Measurements from ENCODE around the gene MAP3K5.
"Not testable (repeated sequence)": the region's sequence is repeated elsewhere in the genome, so short reads cannot be mapped to it uniquely, and the experiment has no call there.

Gene MAP3K5

GRCh38 chr6:136769124-136769523 lies 23.2 kb downstream of the MAP3K5 start:
- DNase-seq, result no peak

DNA sequence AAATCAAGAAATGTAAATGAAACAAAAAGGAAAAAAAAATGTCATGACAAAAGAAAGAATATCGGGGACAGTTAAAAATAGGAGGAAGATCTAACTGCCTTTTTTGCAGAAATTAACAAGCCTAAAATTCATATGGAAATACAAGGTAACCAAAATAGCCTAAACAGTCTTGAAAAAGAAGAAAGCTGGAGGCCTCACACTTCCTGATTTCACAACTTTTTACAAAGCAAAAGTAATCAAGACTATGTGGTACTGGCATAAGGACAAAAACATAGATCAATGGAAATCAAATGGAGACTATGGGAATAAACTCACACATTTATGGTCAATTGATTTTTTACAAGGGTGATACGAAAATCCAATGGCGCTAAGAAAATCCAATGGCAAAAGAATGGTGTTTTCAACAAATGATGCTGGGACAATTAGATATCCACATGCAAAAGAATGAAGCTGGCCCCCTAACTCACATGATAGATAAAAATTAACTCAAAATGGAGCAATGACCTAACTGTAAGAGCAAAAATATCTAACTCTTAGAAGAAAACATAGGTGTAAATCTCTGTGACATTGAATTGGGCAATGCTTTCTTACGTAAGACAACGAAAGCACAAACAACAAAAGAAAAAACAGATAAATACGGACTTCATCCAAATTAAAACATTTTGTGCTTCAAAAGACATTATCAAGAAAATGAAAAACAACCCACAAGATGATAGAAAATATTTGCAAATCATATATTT lies 24.5 kb downstream of the MAP3K5 start:
- no peak for DNase-seq

DNA sequence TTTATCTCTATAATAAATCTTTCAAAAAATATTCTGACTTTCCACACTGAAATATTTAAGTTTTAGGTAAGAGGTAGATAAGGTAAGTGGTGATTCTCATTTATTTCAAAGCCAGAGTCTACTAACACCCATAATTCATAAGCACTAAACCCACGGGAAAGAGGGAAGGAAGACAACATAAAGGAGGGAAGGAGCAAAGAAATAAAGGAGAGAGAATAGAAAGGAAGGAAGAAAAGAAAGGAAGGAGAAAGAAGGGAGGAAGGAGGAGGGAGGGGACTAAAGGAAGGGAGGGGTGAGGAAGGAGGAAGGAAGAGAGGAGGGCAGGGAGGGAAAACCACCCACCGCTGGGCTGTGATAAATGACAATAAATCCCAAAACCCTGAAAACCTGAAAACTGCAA lies 25.2 kb downstream of the MAP3K5 start:
- no peak for DNase-seq

DNA sequence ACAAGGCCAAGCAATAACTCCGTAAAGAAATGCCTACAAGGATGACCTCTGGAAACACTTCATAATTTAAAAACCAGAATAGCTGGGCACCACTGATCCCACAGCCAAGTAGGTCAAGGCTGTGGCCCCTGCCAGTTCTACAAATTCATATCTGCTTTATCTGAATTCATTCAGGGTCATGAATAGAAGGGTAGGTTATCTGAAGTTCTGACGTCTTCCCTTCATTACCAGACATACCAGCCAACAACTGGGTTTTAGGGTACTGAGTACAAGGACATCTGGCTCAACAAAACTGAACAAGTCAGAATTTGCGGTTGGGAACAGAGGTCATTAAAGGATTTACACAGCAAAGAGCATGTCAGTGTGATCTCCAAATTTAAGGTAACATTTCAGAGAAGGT lies 26.0 kb downstream of the MAP3K5 start:
- no peak for DNase-seq

DNA sequence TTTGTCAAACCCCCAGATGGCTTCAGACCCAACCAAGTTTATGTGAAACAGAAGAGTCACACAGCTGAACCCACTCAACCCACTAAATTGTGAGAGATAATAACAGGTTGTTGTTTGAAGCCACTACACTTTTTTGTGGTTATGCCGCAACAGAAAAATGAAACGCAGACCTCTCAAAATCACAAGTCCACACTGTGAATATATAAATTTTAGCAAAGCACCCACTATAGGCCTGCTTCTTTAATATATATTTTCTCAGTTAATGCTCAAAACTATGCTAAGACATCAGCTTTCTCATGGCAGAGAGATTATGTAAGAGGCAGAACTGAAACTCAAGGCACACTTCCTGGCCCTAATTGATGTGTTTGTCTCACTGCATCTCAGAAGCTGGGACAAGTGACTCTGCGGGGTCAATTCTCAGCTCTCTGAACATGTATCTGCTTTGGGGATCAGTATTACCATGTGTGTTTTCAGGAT lies 27.7 kb downstream of the MAP3K5 start:
- DNase-seq, result no peak

GRCh38 chr6:136763716-136764516 lies 28.4 kb downstream of the MAP3K5 start:
- DNase-seq, result no peak

DNA sequence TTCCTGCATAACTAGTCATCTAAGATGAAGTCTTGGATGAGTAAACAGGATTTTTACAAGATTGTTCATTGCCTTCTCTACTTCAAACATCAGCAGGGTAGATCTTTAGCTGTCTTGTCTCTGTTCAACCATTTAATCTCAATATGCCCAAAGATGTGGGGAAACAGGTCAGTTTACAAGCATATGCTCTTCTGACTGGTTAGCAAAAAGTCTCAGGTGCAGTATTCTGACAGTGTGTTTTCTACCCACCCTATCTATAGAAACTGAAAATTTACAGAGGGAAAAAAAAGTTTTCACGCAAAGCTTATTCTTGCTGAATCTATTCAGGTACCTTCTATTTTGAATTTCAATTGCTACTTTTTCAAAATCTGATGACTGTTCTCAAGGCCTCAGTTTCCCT lies 29.0 kb downstream of the MAP3K5 start:
- no peak for DNase-seq

- DNase-seq, result no peak
Measured at GRCh38 chr6:136762022-136762975, 30.0 kb downstream of the MAP3K5 start.

GRCh38 chr6:136761227-136761922 lies 30.9 kb downstream of the MAP3K5 start:
- DNase-seq, result peak; percentile 61

- DNase-seq, result not testable (repeated sequence)
Measured at GRCh38 chr6:136760781-136761180, 31.5 kb downstream of the MAP3K5 start.

DNA sequence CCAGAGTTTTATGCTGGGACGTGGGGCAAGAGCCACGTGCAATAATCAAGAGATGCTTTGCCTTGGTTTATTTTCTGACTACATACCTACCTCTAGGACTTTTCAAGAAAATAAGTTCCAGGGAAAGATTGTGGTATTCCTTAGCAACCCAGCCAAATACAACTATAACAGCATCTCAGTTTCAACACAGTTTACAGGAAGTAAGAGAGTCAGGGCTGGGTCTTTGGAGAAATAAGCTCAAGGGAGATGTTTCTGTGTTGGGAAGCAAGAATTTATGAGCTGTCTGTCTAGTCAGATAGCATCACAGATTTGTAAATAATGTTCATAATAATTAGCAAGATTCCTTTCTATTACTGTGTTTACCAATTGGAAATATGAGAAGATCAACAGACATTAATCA lies 35.1 kb downstream of the MAP3K5 start:
- no peak for DNase-seq

- DNase-seq, result no peak
Measured at GRCh38 chr6:136754820-136755219, 37.5 kb downstream of the MAP3K5 start.

DNA sequence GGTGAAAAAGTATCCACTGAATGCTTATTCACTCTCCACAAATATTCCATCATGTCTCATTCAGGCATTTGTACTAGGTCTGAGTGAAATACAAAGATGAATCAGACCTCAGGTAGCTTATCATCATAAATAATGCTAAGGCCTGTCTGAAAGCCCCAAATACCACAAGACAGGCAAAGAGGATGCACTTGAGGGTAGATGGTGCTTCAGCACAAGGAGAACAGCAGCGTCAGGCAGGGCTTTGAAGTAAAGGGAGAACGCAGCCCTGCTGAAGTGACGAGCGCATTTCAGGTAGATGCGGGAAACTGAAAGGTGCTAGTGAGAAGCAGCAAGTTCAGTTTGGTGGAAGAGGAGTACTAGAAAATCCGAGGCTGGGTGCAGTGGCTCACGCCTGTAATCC lies 38.7 kb downstream of the MAP3K5 start:
- no peak for DNase-seq

GRCh38 chr6:136752554-136752953 lies 39.7 kb downstream of the MAP3K5 start:
- no peak for DNase-seq

GRCh38 chr6:136751991-136752390 lies 40.3 kb downstream of the MAP3K5 start:
- no peak for DNase-seq

GRCh38 chr6:136751522-136751956 lies 40.7 kb downstream of the MAP3K5 start:
- DNase-seq, result no peak

- DNase-seq, result no peak
Measured at GRCh38 chr6:136750696-136751521, 41.4 kb downstream of the MAP3K5 start.

- DNase-seq, result no peak
Measured at GRCh38 chr6:136749359-136749997, 42.8 kb downstream of the MAP3K5 start.

DNA sequence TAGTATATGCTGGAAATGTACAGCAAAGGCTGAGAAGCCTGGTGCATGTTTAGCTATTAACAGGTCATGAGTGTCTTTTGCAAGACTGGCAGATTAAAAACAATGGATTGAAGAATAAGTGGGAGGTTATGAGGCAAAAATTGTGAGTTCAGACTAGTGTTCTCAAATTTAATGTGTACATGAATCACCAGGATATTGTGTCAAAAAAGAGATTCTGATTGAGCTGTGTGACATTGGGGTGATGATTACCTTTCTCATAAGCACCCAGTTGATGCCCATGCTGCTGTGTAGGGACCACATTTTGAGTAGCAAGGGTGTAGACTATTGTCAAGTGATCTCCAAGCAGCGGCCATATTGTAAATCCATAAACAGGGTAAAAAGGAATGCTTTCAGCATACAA lies 44.8 kb downstream of the MAP3K5 start:
- DNase-seq, result no peak

DNA sequence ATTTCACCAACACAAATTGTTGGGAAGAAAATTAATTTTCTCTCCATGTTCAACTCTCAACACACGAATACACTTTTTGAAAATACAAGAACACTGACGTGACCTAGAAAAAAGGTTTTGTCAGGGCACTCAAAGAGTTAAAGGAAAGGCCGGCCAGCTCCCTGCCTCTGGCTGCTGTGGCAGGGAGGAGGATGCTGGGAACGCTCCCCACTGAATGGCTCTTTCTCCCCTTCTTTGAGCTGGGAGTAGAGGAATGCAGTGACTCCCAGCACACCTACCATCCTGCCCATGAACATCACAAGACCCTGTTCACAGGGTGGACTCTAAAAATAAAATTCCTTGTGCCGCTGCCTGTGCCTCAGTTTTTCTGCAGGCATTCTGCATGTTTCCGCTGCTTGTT lies 47.0 kb downstream of the MAP3K5 start:
- no peak for DNase-seq

GRCh38 chr6:136744889-136745288 lies 47.4 kb downstream of the MAP3K5 start:
- DNase-seq, result no peak

Data from right forelimb (tissue), 1 donor.